HG03103 (cell line): ENCODE data around the gene MTARC1.

Source experiments
- ATAC-seq: cut with Tn5 transposase; IDR thresholded peaks from one replicate; pipeline ENCODE4 v1.9.1; 2021; ENCODE audit warnings: low read depth; ENCODE audit not compliant: unreplicated experiment

Gene MTARC1

DNA sequence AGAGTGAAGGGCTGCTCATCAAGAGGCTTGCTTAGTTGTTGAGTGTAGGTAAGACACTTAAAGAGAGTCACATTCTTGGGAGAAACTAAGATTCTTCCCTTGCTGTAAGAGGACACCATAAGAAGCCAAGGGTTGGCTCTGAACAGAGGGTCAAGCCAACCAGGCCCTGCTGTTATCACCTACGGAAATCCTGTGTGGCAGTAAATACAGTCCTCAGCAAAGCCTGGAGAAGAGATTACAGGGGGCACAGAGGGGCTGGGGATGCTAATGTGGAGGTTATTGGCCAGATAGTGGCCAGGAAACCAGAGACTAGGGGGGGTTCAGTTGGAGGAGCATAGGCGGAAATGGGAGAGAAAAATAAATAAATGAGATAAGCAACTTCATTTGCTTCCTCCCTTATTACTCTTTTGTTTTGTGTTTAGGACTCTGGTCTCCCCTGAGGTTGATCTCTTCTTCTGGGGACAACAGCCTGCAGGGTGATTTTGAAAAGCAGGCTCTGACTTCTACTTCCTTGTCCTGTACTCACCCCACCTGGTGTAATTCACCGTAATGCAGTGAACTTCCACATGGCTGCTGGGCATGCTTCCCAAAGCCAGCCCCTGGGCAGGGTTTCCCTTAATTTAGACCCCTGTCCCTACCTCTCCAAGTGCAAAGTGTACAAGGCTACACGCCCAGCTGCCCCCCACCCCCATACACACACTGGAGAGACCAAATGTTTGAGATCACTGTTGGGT, 40.9 kb downstream of the MTARC1 start:
- ATAC-seq, result no peak

DNA sequence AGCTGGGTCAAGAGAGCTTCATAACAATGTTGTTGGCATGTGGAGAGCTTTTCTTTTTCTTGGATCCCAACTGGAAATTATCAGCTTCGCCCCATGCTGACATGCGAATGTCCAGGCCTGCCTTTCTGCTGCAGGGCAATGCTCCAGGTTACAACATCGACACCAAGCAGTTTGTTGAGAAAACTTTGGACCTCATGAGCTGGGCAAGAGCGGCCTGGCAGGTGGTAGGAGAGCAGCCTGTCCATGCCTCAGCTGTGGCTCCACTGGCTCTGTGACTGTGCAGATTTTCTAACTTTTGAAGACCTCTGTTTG, 41.4 kb downstream of the MTARC1 start:
- ATAC-seq, result no peak

DNA sequence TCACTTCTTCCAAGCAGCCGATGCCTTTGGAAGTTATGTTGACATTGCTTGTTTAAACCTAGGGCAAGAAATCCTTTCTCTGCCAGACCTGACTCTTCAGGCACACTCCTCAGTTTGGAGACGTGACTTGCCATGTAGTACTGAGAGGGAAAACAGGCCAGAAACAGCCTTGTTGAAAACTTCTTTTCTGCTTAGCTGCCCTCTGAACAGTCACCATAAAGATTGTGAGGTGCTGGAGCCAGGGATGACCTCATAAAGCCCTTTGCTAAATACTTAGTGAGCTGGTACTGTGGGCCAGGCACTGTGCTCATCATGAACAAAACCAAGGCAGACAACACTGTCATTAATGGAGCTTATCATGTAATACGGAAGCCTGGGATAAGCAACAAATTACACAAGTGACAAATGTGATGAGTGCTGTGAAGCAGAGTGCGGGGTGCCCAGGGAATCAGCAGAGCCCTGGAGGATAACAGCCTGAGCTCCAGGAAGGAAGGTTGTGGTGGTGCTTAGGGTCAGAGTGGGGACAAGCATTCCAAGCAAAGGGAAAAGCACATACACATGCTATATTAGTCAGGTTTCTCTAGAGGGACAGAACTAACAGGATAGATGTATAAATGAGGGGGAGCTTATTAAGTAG, 42.4 kb downstream of the MTARC1 start:
- ATAC-seq, result no peak

DNA sequence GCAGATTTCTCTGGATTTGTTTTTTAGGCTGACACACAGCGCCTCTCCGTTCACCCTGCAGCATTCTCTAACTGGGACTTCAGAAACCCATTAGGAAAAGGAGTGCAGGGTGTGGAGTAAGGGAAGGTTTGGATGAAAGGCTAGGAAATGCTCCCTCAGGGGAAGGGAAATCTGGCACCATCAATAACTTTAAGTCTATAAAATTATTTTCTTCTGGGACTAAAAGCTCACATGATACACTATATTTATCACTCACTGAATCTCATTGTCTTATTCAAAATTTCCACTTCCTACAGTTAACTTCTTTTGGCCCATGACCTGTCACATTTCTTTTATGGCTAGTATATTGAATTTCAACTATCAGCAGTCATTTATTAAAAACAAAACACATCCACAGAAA, 46.7 kb downstream of the MTARC1 start:
- ATAC-seq, result no peak

DNA sequence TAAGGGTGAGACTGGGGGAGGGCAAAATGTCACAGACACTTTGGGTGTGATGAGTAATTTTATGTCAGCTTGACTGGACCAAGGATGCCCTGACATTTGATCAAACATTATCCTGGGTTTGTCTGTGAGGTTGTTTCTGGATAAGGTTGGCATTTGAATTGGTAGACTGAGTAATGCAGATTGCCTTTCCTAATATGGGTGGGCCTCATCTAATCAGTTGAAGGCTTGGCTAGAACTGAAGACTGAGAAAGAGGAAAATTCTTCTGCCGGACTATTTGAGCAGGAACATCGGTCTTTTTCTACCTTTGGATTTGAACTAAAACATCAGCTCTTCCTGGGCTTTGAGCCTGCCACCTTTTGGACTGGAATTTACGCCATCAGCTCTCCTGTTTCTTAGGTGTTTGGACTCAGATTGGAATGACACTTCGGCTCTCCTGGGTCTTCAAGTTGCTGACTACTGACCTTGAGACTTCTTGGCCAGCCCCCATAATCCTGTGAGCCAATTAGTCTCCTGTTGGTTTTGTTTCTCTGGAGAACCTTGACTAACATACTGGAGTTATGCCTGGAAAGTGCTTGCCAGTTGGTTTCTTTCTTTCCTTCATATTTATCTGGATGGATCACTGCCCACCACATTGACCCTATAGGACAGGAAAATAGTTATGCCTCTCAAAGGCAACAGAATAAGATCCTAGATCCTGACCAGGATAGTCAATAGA, 47.6 kb downstream of the MTARC1 start:
- no peak for ATAC-seq
